Smooth muscle cell (in vitro differentiated cells): Measurements from ENCODE around the gene ANKRD35. TPM values are rescaled to one million over a fixed set of nuclear protein-coding genes. Genes with fewer than 3 reads are reported as not detected.

ENCODE experiments used
- DNase-seq: peaks from one replicate; lab custom pipeline; 2025; ENCODE audit not compliant: unreplicated experiment; lab: John Stamatoyannopoulos, UW
- H2AFZ ChIP-seq: fragments of 200-600 bp; sonication (generic); 2 replicates; pipeline ENCODE4 v1.6.0; 2016; ENCODE audit warnings: antibody characterized with exemption, low read depth, mild to moderate bottlenecking
- H3F3A ChIP-seq: fragments of 200-600 bp; sonication (generic); 2 replicates; pipeline ENCODE4 v1.6.0; 2017; ENCODE audit warnings: antibody characterized with exemption, low read depth
- H3K27ac ChIP-seq: fragments of 200-600 bp; sonication (generic); 2 replicates; pipeline ENCODE4 v1.5.1; 2016; ENCODE audit warnings: low read depth, mild to moderate bottlenecking
- H3K27me3 ChIP-seq: fragments of 200-600 bp; sonication (generic); 2 replicates; pipeline ENCODE4 v1.6.1; 2016; ENCODE audit warnings: low read depth, mild to moderate bottlenecking
- H3K36me3 ChIP-seq: fragments of 200-600 bp; sonication (generic); 2 replicates; pipeline ENCODE4 v1.5.1; 2016; ENCODE audit warnings: low read depth
- H3K4me1 ChIP-seq: fragments of 200-600 bp; sonication (generic); 2 replicates; pipeline ENCODE4 v1.5.1; 2016; ENCODE audit warnings: low read depth
- H3K4me2 ChIP-seq: fragments of 200-600 bp; sonication (generic); 2 replicates; pipeline ENCODE4 v1.6.0; 2016; ENCODE audit warnings: mild to moderate bottlenecking
- H3K4me3 ChIP-seq: fragments of 200-600 bp; sonication (generic); 2 replicates; pipeline ENCODE4 v1.5.1; 2016; ENCODE audit warnings: mild to moderate bottlenecking
- H3K79me2 ChIP-seq: fragments of 200-600 bp; sonication (generic); 2 replicates; pipeline ENCODE4 v1.6.0; 2016; ENCODE audit warnings: low read depth, mild to moderate bottlenecking
- H3K9ac ChIP-seq: fragments of 200-600 bp; sonication (generic); 2 replicates; pipeline ENCODE4 v1.6.0; 2016; ENCODE audit warnings: low read depth
- H3K9me3 ChIP-seq: fragments of 200-600 bp; sonication (generic); replicated peaks from 2 replicates; pipeline ENCODE4 v1.5.1; 2016; ENCODE audit warnings: low read depth
- H4K20me1 ChIP-seq: fragments of 200-600 bp; sonication (generic); 2 replicates; pipeline ENCODE4 v1.6.0; 2016; ENCODE audit warnings: low read depth
- WGBS: methylation state at CpG from one replicate; pipeline ENCODE4 v1.1.7; 2016; ENCODE audit warnings: low lambda C conversion rate; 5-methylcytosine and 5-hydroxymethylcytosine counted together
- polyA plus RNA-seq: library from polyadenylated mRNA; unstranded; fragments of >200 nt; fragmentation: Nextera tagmentation; extraction: Ambion mirVana; gene quantifications from 2 replicates; pipeline ENCODE4 v1.2.1, GENCODE V29; 2016
- total RNA-seq: library from RNA; depleted of rRNA; stranded (reverse); fragments of >200 nt; gene quantifications from 2 replicates; pipeline ENCODE4 v1.2.3, GENCODE V29; 2014
- TF ChIP-seq, protein P1 (sequence below): fragments of 200-600 bp; sonication (generic); IDR thresholded peaks from 2 replicates; pipeline ENCODE4 v1.5.1; 2017; ENCODE audit warnings: borderline replicate concordance, mild to moderate bottlenecking, antibody characterized with exemption; ENCODE audit not compliant: insufficient read depth, poor library complexity, severe bottlenecking

ANKRD35 gene
- total and polyA plus RNA-seq, 2 experiments from 2014 or later = 1.7 to 1.8 TPM

DNA sequence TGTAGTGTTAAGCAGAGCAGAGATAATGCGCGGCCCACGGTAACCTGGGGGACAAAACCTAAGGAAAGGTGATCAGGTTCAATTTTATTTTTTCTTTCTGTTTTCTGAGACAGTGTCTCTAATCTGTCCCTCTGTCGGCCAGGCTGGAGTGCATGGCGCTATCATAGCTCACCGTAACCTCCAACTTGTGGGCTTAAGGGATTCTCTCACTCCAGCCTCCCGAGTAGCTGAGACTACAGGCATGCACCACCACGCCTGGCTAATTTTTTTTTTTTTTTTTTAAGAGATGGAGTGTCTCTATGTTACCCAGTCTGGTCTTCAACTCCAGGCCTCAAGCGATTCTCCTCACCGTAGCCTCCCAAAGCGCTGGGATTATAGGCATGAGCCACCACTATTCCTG lies 724 bp upstream of the ANKRD35 start:
- DNase-seq = no peak
- peak overlapping the region; percentile 83 for H3K4me2 ChIP-seq
- H3K27ac ChIP-seq = no peak overlapping the region
- WGBS = 44% methylated on average over 11 of the region's 11 CpGs
- H4K20me1 ChIP-seq = no peaks in the 10 kb centered on the region
- H3K4me3 ChIP-seq = peak overlapping the region; percentile 85
- TF ChIP-seq, protein P1, sequence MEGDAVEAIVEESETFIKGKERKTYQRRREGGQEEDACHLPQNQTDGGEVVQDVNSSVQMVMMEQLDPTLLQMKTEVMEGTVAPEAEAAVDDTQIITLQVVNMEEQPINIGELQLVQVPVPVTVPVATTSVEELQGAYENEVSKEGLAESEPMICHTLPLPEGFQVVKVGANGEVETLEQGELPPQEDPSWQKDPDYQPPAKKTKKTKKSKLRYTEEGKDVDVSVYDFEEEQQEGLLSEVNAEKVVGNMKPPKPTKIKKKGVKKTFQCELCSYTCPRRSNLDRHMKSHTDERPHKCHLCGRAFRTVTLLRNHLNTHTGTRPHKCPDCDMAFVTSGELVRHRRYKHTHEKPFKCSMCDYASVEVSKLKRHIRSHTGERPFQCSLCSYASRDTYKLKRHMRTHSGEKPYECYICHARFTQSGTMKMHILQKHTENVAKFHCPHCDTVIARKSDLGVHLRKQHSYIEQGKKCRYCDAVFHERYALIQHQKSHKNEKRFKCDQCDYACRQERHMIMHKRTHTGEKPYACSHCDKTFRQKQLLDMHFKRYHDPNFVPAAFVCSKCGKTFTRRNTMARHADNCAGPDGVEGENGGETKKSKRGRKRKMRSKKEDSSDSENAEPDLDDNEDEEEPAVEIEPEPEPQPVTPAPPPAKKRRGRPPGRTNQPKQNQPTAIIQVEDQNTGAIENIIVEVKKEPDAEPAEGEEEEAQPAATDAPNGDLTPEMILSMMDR = no peak
- H3K9me3 ChIP-seq = no peaks in the 10 kb centered on the region
- H2AFZ ChIP-seq = peak overlapping the region; percentile 95
- no peaks in the 10 kb centered on the region for H3K79me2 ChIP-seq
- H3K27me3 ChIP-seq = peaks cover 21% of the 10 kb centered on the region
- no peak overlapping the region for H3K9ac ChIP-seq
- H3F3A ChIP-seq = no peaks in the 10 kb centered on the region
- H3K4me1 ChIP-seq = peaks cover 2% of the 10 kb centered on the region
- no peaks in the 10 kb centered on the region for H3K36me3 ChIP-seq

DNA sequence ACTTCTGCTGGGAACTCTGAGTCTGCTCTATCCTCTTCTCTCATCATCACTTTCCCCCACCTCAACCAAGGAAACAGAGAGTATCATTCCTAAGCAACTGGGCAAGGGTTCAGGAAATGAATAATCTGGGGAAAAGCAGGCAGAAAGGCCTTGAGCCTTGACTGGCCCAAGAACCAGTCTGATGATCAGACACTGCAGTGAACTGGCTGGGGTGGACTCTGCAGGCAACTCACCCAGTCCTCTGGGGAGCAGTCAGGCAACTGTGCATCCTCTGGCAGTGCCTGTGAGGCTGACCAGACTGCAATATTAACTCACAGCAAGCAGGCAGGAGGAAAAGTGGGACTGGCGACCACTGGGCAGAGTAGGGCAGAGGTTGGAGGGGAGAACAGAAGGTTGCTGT lies 991 bp downstream of the ANKRD35 start:
- WGBS = 71% methylated on average over 1 of the region's 1 CpG
- H3K4me2 ChIP-seq = no peak overlapping the region
- no peaks in the 10 kb centered on the region for H4K20me1 ChIP-seq
- H3K4me1 ChIP-seq = peaks cover 6% of the 10 kb centered on the region
- no peak overlapping the region for H3K27ac ChIP-seq
- H3K9me3 ChIP-seq = no peaks in the 10 kb centered on the region
- no peaks in the 10 kb centered on the region for H3K36me3 ChIP-seq
- DNase-seq = no peak
- H3K79me2 ChIP-seq = no peaks in the 10 kb centered on the region
- no peak overlapping the region for H3K4me3 ChIP-seq
- TF ChIP-seq, protein P1 = no peak
- H2AFZ ChIP-seq = no peak overlapping the region
- H3K9ac ChIP-seq = no peak overlapping the region
- no peaks in the 10 kb centered on the region for H3F3A ChIP-seq
- H3K27me3 ChIP-seq = peaks cover 21% of the 10 kb centered on the region

DNA sequence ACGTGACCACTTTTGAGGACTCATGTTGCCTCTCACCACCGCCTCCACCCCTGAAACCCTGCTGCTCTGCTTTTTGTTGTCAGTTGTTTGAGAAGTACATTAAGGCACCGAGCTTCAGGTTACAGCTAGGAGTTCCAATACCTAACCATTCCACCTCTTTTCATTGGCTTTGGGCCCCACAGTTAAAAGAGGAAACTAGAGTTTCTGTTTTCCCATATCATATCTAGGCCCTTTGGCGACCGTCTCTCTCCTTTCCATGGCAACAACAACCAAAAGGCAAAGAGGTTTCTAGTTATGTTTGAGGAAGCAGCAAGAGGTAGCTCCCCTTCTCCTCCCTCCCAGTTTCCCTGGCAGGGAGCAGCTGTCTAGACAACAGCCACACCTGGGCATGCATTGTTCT lies 5.9 kb downstream of the ANKRD35 start:
- no peak overlapping the region for H3K4me3 ChIP-seq
- H4K20me1 ChIP-seq = no peaks in the 10 kb centered on the region
- peak overlapping the region; percentile 70 for H3K27ac ChIP-seq
- no peaks in the 10 kb centered on the region for H3K79me2 ChIP-seq
- peaks cover 8% of the 10 kb centered on the region for H3K4me1 ChIP-seq
- H3F3A ChIP-seq = no peaks in the 10 kb centered on the region
- H2AFZ ChIP-seq = no peak overlapping the region
- TF ChIP-seq, protein P1 = no peak
- DNase-seq = no peak
- no peaks in the 10 kb centered on the region for H3K9me3 ChIP-seq
- H3K27me3 ChIP-seq = peaks cover 16% of the 10 kb centered on the region
- 61% methylated on average over 5 of the region's 5 CpGs for WGBS
- no peak overlapping the region for H3K4me2 ChIP-seq
- no peaks in the 10 kb centered on the region for H3K36me3 ChIP-seq
- H3K9ac ChIP-seq = no peak overlapping the region

DNA sequence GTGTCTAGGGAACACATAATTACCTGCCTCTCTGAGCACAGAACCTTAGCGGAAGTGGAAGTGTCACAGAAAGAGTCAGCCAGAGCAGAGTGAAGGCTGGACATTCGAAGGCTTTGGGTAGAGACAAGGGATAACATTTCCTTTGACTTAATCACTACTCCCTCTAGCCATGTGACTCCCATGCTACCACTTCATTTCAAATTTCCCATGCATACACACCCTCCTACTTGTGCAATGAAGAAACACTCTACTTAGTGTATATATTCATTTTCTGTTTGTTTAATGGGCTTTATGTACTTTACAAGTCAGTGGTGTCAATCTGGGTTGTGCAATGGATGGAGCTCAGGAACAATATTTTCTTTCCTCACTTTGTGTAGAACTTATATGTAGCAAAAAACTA lies 6.9 kb downstream of the ANKRD35 start:
- Histone ChIP-seq H3K27ac (peak overlapping the region; percentile 70), H2AFZ (no peak overlapping the region)
- TF ChIP-seq, protein P1 = no peak

More for the DNA sequence above, 6.9 kb downstream of the ANKRD35 start:
- peaks cover 6% of the 10 kb centered on the region for H3K27me3 ChIP-seq
- H3K9ac ChIP-seq = no peak overlapping the region
- no peak for DNase-seq
- 70% methylated on average over 2 of the region's 2 CpGs for WGBS
- H3K4me2 ChIP-seq = no peak overlapping the region
- H3K79me2 ChIP-seq = no peaks in the 10 kb centered on the region
- H3K4me3 ChIP-seq = no peak overlapping the region
- no peaks in the 10 kb centered on the region for H3K9me3 ChIP-seq
- no peaks in the 10 kb centered on the region for H3F3A ChIP-seq
- H4K20me1 ChIP-seq = no peaks in the 10 kb centered on the region
- no peaks in the 10 kb centered on the region for H3K36me3 ChIP-seq
- peaks cover 8% of the 10 kb centered on the region for H3K4me1 ChIP-seq
